ENCODE results near the gene PARVG. TPM values are rescaled to one million over a fixed set of nuclear protein-coding genes. Genes with fewer than 3 reads are reported as not detected.

Gene PARVG
- total and polyA plus RNA-seq, 10 of the 15 experiments (the other 5 are each of a cell fraction or from before 2014, with no cell fraction given), result 6.3 to 123 (median 71.9) TPM

DNA sequence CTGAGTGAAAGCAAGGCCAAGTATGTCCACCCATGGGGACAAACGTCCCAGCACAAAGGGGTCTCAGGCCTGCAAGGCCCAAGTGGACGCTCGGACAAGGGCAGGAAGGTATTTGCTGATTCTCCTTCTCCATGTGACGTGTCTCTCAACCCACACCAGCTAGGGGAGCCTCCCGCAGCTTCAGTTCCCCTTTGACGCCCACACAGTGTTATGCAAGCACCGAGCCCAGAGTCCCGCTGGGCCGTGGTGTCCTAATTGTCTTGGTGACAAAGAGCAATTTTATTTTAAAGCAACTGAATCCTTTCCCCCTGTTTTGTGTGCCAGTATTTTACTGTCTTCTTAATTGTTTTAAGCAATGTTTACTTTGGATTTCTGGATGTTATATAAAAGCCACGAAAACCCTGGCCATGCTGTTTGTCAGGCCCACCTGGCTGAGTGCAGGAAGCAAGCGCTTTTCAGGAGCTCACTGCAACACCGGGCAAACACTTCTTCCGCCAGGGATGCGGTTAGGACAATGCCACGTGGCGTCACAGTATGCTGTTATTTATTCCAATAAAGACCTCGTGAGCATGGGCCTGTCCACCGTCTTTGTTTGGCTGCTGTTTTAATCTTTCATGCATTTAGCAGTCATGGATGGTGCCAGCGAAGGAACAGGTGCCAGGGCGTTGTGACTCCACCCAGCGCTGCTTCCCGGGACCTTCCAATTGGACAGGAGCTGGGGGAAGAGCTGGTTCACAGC, 8.2 kb upstream of the PARVG start (continued):
- peak; percentile 44; the same call in 1 of the 2 replicates for TF ChIP-seq CREB1 (IDR thresholded peaks at IDR 0.05; ENCODE audit: low read depth)
- TF ChIP-seq RCOR1 (conservative IDR thresholded peaks at IDR 0.05; ENCODE audit: low read depth, low read length), result peak; percentile 72; the same call in 1 of the 2 replicates
- TF ChIP-seq TBL1XR1 (IDR thresholded peaks at IDR 0.05; ENCODE audit: low read depth, low read length), result 0 out of 2 replicates have a peak, but pooled peaks have one; percentile 17
- 0 out of 2 replicates have a peak, but pooled peaks have one; percentile 48 for TF ChIP-seq WRNIP1 (IDR thresholded peaks at IDR 0.05; ENCODE audit: borderline replicate concordance, low read depth, low read length)
- TF ChIP-seq LARP7 (IDR thresholded peaks at IDR 0.05), result no peak
- peak; percentile 82 for TF ChIP-seq IRF4 (IDR thresholded peaks at IDR 0.05; ENCODE audit: low read depth, low read length)
- TF ChIP-seq, protein P1, sequence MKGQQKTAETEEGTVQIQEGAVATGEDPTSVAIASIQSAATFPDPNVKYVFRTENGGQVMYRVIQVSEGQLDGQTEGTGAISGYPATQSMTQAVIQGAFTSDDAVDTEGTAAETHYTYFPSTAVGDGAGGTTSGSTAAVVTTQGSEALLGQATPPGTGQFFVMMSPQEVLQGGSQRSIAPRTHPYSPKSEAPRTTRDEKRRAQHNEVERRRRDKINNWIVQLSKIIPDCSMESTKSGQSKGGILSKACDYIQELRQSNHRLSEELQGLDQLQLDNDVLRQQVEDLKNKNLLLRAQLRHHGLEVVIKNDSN (IDR thresholded peaks at IDR 0.05; ENCODE audit: borderline replicate concordance, extremely low read length, insufficient read depth, low read depth, low read length), result no peak

DNA sequence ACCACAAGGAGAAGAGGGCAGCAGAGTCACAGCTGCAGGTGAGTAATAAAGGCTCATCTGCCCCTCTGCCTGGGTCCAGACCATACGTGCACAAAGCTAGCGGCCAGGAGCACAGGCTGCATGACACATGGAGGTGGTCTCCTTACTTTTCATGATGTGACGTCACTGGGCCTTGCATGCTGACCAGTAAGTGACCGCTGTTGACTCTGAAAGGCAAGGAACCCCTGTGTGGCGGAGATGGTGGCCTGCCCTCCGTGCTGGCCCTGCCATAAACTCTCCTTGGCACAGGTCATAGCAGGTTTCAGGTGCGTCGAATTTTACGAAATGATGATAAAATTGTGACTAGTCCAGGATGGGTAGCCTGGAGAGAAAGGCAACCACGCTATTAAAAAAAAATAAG, 7.6 kb upstream of the PARVG start:
- Histone ChIP-seq H2AFZ (ENCODE audit: control insufficient read depth, low read depth, low read length) (no peak overlapping the region), H3K27me3 (replicated peaks in 1 of 2; ENCODE audit: control insufficient read depth in 2 of 2, insufficient read depth in 2 of 2, low read length in 1 of 2) (no peaks in the 10 kb centered on the region), H3K4me2 (ENCODE audit: control insufficient read depth, insufficient read depth) (0 out of 2 replicates have a peak overlapping the region, but pooled peaks have one; percentile 47), H4K20me1 (ENCODE audit: control insufficient read depth, insufficient read depth) (no peaks in the 10 kb centered on the region), H3K9me3 (replicated peaks; ENCODE audit: control insufficient read depth, insufficient read depth, low read length) (no peaks in the 10 kb centered on the region), H3K36me3 (ENCODE audit: control insufficient read depth in 2 of 2, insufficient read depth in 2 of 2, low read length in 1 of 2) (peaks cover 0 to 1% of the 10 kb centered on the region in 2 experiments; a peak in 3 of 4 replicates), H3K79me2 (ENCODE audit: control insufficient read depth, insufficient read depth, low read length) (no peaks in the 10 kb centered on the region), H3K4me1 (ENCODE audit: control insufficient read depth, insufficient read depth, low read length) (peaks cover 18% of the 10 kb centered on the region), H3K27ac (ENCODE audit: control insufficient read depth, insufficient read depth) (no peak overlapping the region), H3K4me3 (no peak overlapping the region), H3K9ac (ENCODE audit: control insufficient read depth, insufficient read depth, low read length) (no peak overlapping the region)
- FAIRE-seq (no peak), ATAC-seq (no peak), DNase-seq (ENCODE audit: low read depth, low spot score) (no peak)
- TF ChIP-seq, protein P2, sequence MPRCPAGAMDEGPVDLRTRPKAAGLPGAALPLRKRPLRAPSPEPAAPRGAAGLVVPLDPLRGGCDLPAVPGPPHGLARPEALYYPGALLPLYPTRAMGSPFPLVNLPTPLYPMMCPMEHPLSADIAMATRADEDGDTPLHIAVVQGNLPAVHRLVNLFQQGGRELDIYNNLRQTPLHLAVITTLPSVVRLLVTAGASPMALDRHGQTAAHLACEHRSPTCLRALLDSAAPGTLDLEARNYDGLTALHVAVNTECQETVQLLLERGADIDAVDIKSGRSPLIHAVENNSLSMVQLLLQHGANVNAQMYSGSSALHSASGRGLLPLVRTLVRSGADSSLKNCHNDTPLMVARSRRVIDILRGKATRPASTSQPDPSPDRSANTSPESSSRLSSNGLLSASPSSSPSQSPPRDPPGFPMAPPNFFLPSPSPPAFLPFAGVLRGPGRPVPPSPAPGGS (IDR thresholded peaks at IDR 0.05; ENCODE audit: borderline replicate concordance, insufficient read depth, low read depth, low read length, poor library complexity, severe bottlenecking), result peak; percentile 15
- TF ChIP-seq POLR2A (IDR thresholded peaks at IDR 0.05; ENCODE audit: low read depth, low read length) (peak; percentile 41), WRNIP1 (IDR thresholded peaks at IDR 0.05; ENCODE audit: borderline replicate concordance, low read depth, low read length) (no peak), ATF7 (IDR thresholded peaks at IDR 0.05; ENCODE audit: low read depth) (no peak)
- SMC1A ChIA-PET (ENCODE audit: uncharacterized antibody, unreplicated experiment), result interaction anchor here (0.6 to 1.5 kb wide), 2 partner anchors 9 to 552 kb away, joined by 3 to 7 read pairs; no protein-coding TSS in a partner anchor
- in situ Hi-C loops (cut with MboI) (no loop called here), intact Hi-C loops (cut with micrococcal nuclease; ENCODE audit: unreplicated experiment) (no loop called here)
- BruUV-seq (replicated peaks), result no TSS peak
- POLR2A ChIA-PET, result interaction anchor here (0.6 kb wide), 1 partner anchor 1395 kb away, joined by 4 read pairs; no protein-coding TSS in a partner anchor
- WGBS (ENCODE audit: insufficient coverage, insufficient replicate concordance, low lambda C conversion rate, missing lambda C conversion rate), result 97% methylated on average over 10 of the region's 10 CpGs
- RAD21 ChIA-PET (ENCODE audit: unreplicated experiment), result interaction anchor here (0.9 to 1.6 kb wide), 3 partner anchors 9 to 106 kb away, joined by 3 to 14 read pairs (median 5); partner anchors contain the start of gene PARVG
- CTCF ChIA-PET, result interaction anchor here (0.6 to 2.0 kb wide), 4 partner anchors 90 to 194 kb away, joined by 3 to 7 read pairs (median 4); no protein-coding TSS in a partner anchor

All from GM12878 (cell line).